Smooth muscle cell (in vitro differentiated cells): ENCODE results near the gene GALNT8. TPM values are rescaled to one million over a fixed set of nuclear protein-coding genes. Genes with fewer than 3 reads are reported as not detected.

Experiments used
- DNase-seq: peaks from one replicate; lab custom pipeline; 2025; ENCODE audit not compliant: unreplicated experiment; lab: John Stamatoyannopoulos, UW
- H2AFZ ChIP-seq: fragments of 200-600 bp; sonication (generic); 2 replicates; pipeline ENCODE4 v1.6.0; 2016; ENCODE audit warnings: antibody characterized with exemption, low read depth, mild to moderate bottlenecking
- H3F3A ChIP-seq: fragments of 200-600 bp; sonication (generic); 2 replicates; pipeline ENCODE4 v1.6.0; 2017; ENCODE audit warnings: antibody characterized with exemption, low read depth
- H3K27ac ChIP-seq: fragments of 200-600 bp; sonication (generic); 2 replicates; pipeline ENCODE4 v1.5.1; 2016; ENCODE audit warnings: low read depth, mild to moderate bottlenecking
- H3K27me3 ChIP-seq: fragments of 200-600 bp; sonication (generic); 2 replicates; pipeline ENCODE4 v1.6.1; 2016; ENCODE audit warnings: low read depth, mild to moderate bottlenecking
- H3K36me3 ChIP-seq: fragments of 200-600 bp; sonication (generic); 2 replicates; pipeline ENCODE4 v1.5.1; 2016; ENCODE audit warnings: low read depth
- H3K4me1 ChIP-seq: fragments of 200-600 bp; sonication (generic); 2 replicates; pipeline ENCODE4 v1.5.1; 2016; ENCODE audit warnings: low read depth
- H3K4me2 ChIP-seq: fragments of 200-600 bp; sonication (generic); 2 replicates; pipeline ENCODE4 v1.6.0; 2016; ENCODE audit warnings: mild to moderate bottlenecking
- H3K4me3 ChIP-seq: fragments of 200-600 bp; sonication (generic); 2 replicates; pipeline ENCODE4 v1.5.1; 2016; ENCODE audit warnings: mild to moderate bottlenecking
- H3K79me2 ChIP-seq: fragments of 200-600 bp; sonication (generic); 2 replicates; pipeline ENCODE4 v1.6.0; 2016; ENCODE audit warnings: low read depth, mild to moderate bottlenecking
- H3K9ac ChIP-seq: fragments of 200-600 bp; sonication (generic); 2 replicates; pipeline ENCODE4 v1.6.0; 2016; ENCODE audit warnings: low read depth
- H3K9me3 ChIP-seq: fragments of 200-600 bp; sonication (generic); replicated peaks from 2 replicates; pipeline ENCODE4 v1.5.1; 2016; ENCODE audit warnings: low read depth
- H4K20me1 ChIP-seq: fragments of 200-600 bp; sonication (generic); 2 replicates; pipeline ENCODE4 v1.6.0; 2016; ENCODE audit warnings: low read depth
- WGBS: methylation state at CpG from one replicate; pipeline ENCODE4 v1.1.7; 2016; ENCODE audit warnings: low lambda C conversion rate; 5-methylcytosine and 5-hydroxymethylcytosine counted together
- polyA plus RNA-seq: library from polyadenylated mRNA; unstranded; fragments of >200 nt; fragmentation: Nextera tagmentation; extraction: Ambion mirVana; gene quantifications from 2 replicates; pipeline ENCODE4 v1.2.1, GENCODE V29; 2016
- total RNA-seq: library from RNA; depleted of rRNA; stranded (reverse); fragments of >200 nt; gene quantifications from 2 replicates; pipeline ENCODE4 v1.2.3, GENCODE V29; 2014
- TF ChIP-seq, protein P1 (sequence below): fragments of 200-600 bp; sonication (generic); IDR thresholded peaks from 2 replicates; pipeline ENCODE4 v1.5.1; 2017; ENCODE audit warnings: borderline replicate concordance, mild to moderate bottlenecking, antibody characterized with exemption; ENCODE audit not compliant: insufficient read depth, poor library complexity, severe bottlenecking

Gene GALNT8
- total and polyA plus RNA-seq, 2 experiments from 2014 or later, result 2.7 to 4.1 TPM

DNA sequence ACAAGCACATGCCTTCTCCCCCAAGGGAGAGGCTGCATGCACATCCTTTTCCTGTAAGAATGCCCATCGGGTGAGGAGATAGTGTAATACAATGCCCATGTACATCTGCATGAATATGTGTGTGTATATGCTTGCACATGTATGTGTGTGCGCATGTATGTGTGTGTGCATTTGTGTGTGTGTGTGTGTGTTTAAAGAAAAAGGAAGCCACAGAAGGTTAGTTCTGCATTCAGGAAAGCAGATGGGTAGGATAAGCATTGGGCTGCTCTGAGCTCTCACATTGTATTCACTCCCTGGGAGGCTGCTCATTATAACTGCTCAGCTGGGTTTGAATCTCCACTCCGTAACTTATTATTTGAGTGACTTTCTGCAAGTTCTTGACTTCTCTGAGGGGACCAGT lies 74.3 kb downstream of the GALNT8 start:
- Histone ChIP-seq H3K36me3 (no peaks in the 10 kb centered on the region), H3K9me3 (no peaks in the 10 kb centered on the region), H3F3A (no peaks in the 10 kb centered on the region), H3K27ac (no peak overlapping the region), H3K4me1 (no peaks in the 10 kb centered on the region), H3K4me2 (no peak overlapping the region), H3K4me3 (no peak overlapping the region), H4K20me1 (no peaks in the 10 kb centered on the region), H3K27me3 (no peaks in the 10 kb centered on the region), H2AFZ (no peak overlapping the region), H3K79me2 (no peaks in the 10 kb centered on the region), H3K9ac (no peak overlapping the region)
- WGBS, result 95% methylated on average over 3 of the region's 3 CpGs
- TF ChIP-seq, protein P1, sequence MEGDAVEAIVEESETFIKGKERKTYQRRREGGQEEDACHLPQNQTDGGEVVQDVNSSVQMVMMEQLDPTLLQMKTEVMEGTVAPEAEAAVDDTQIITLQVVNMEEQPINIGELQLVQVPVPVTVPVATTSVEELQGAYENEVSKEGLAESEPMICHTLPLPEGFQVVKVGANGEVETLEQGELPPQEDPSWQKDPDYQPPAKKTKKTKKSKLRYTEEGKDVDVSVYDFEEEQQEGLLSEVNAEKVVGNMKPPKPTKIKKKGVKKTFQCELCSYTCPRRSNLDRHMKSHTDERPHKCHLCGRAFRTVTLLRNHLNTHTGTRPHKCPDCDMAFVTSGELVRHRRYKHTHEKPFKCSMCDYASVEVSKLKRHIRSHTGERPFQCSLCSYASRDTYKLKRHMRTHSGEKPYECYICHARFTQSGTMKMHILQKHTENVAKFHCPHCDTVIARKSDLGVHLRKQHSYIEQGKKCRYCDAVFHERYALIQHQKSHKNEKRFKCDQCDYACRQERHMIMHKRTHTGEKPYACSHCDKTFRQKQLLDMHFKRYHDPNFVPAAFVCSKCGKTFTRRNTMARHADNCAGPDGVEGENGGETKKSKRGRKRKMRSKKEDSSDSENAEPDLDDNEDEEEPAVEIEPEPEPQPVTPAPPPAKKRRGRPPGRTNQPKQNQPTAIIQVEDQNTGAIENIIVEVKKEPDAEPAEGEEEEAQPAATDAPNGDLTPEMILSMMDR, result no peak
- no peak for DNase-seq

DNA sequence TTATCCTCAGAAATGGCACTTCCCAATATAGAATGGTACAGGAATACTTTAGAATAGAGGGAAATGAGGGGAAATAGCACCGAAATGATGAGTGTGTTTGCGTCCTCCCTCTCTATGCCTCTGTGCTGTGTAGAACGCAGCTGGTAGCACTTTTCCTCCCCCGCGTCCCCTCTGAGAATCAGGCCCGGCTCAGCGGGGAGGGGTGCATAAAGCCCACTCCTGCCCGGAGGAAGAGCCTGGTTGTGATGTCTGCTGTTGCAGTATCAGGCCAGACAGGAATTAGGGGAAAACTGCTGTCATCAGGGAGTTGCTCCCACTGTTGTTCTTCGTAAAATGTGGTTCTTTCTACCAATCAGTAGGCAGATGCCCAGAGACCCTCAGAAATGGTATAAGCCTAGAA lies 76.0 kb downstream of the GALNT8 start:
- TF ChIP-seq, protein P1, result no peak
- H4K20me1 ChIP-seq, result no peaks in the 10 kb centered on the region

DNA sequence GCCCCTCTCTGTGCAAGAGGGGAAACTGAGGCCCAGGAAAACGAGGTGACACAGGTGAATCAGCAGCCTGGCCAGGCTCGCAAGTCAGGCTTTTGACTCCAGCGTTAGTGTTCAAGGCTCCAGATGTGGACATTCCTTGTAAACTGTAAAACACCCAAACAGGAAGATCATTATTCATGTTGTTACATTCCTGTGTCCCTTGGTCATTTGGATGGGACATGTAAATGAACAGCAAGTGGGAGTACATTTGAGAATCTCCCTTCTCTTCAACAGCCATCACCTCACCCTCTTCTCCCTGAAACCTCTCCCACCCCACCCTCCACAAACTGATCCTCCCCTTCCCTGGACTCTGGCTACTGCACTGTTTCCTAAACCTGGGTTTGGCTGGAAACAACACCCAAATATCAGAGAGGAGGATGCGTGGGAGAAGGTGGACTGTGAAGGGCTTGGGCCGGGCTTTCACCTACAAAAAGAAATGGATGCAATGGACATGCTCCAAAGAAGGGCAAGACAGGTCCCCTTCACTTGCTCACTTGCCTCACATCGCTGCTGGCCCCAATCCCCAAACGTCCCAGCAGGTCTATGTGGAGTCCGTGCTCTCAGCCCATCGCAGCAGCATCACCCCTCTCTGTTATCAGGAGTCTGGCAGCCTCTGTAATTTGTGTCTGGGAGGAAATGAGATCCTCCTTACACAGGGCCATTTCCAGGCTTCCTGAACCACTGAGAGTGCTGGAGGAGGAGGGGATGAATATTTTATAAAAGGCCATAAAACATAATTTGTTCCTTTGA lies 76.7 kb downstream of the GALNT8 start:
- no peak for DNase-seq
- TF ChIP-seq, protein P1, result no peak
- H3K27me3 ChIP-seq, result no peaks in the 10 kb centered on the region
- peak overlapping the region; percentile 20 for H3K4me2 ChIP-seq
- 51% methylated on average over 9 of the region's 9 CpGs for WGBS
- H3K36me3 ChIP-seq, result no peaks in the 10 kb centered on the region
- no peak overlapping the region for H3K4me3 ChIP-seq
- H2AFZ ChIP-seq, result no peak overlapping the region
- no peaks in the 10 kb centered on the region for H4K20me1 ChIP-seq
- H3K27ac ChIP-seq, result no peak overlapping the region
- H3K9me3 ChIP-seq, result no peaks in the 10 kb centered on the region
- no peaks in the 10 kb centered on the region for H3K4me1 ChIP-seq
- no peak overlapping the region for H3K9ac ChIP-seq
- no peaks in the 10 kb centered on the region for H3F3A ChIP-seq
- H3K79me2 ChIP-seq, result no peaks in the 10 kb centered on the region

More for the DNA sequence above, 76.0 kb downstream of the GALNT8 start:
- no peaks in the 10 kb centered on the region for H3K36me3 ChIP-seq
- H3K27ac ChIP-seq, result no peak overlapping the region
- no peak for DNase-seq
- H3K27me3 ChIP-seq, result no peaks in the 10 kb centered on the region
- H3F3A ChIP-seq, result no peaks in the 10 kb centered on the region
- H3K79me2 ChIP-seq, result no peaks in the 10 kb centered on the region
- H3K4me3 ChIP-seq, result no peak overlapping the region
- no peak overlapping the region for H3K9ac ChIP-seq
- H3K4me2 ChIP-seq, result peak overlapping the region; percentile 20
- H3K9me3 ChIP-seq, result no peaks in the 10 kb centered on the region
- WGBS, result 42% methylated on average over 9 of the region's 9 CpGs
- H3K4me1 ChIP-seq, result no peaks in the 10 kb centered on the region
- no peak overlapping the region for H2AFZ ChIP-seq

GRCh38 chr12:4800555-4800954 lies 80.4 kb downstream of the GALNT8 start:
- Histone ChIP-seq H3K9ac (no peak overlapping the region), H3K9me3 (no peaks in the 10 kb centered on the region), H3K4me1 (no peaks in the 10 kb centered on the region), H3K79me2 (no peaks in the 10 kb centered on the region), H3K36me3 (no peaks in the 10 kb centered on the region), H3K4me2 (no peak overlapping the region), H3K27me3 (no peaks in the 10 kb centered on the region), H2AFZ (no peak overlapping the region), H3F3A (no peaks in the 10 kb centered on the region), H4K20me1 (no peaks in the 10 kb centered on the region), H3K4me3 (no peak overlapping the region), H3K27ac (no peak overlapping the region)
- TF ChIP-seq, protein P1, result no peak
- DNase-seq, result no peak
